Caco-2 (cell line): ENCODE measurements around the gene SSH2. TPM values are rescaled to one million over a fixed set of nuclear protein-coding genes. Genes with fewer than 3 reads are reported as not detected.

ENCODE experiments used
- BruUV-seq: library from RNA; stranded (reverse); fragments of 400-500 nt; replicated peaks from 2 replicates; lab custom pipeline; 2021; lab: Mats Ljungman, UMichigan
- CTCF ChIA-PET: fragments of 300-600 bp; sonication (Branson Sonifier 250); formaldehyde crosslinking; loops from one replicate; lab custom pipeline; 2022; ENCODE audit warnings: antibody characterized with exemption; lab: Charles Lee
- POLR2A ChIA-PET: fragments of 300-600 bp; sonication (Branson Sonifier 250); formaldehyde crosslinking; loops from one replicate; lab custom pipeline; 2022; ENCODE audit warnings: antibody characterized with exemption; lab: Charles Lee
- DNase-seq, 2 experiments: peaks; one replicate each; pipeline versions ENCODE4 v3.0.0 to v3.0.0-alpha.2; 2020 to 2022
- H3K27me3 ChIP-seq: replicated peaks from 2 replicates; pipeline ENCODE4 v1.6.0; 2011; ENCODE audit warnings: low read length; ENCODE audit not compliant: control insufficient read depth, insufficient read depth
- H3K36me3 ChIP-seq: 2 replicates; pipeline ENCODE4 v1.5.1; 2011; ENCODE audit warnings: low read length; ENCODE audit not compliant: control insufficient read depth, insufficient read depth
- H3K4me1 ChIP-seq: fragments of 250-450 bp; sonication (Bioruptor Pico); 2 replicates; pipeline ENCODE4 v1.5.1; 2020; ENCODE audit warnings: mild to moderate bottlenecking
- H3K4me3 ChIP-seq: 2 replicates; pipeline ENCODE4 v1.5.1; 2011; ENCODE audit warnings: low read depth, mild to moderate bottlenecking, control low read depth, low read length
- H3K9me3 ChIP-seq: fragments of 250-450 bp; sonication (Bioruptor Pico); 2 replicates; pipeline ENCODE4 v1.5.1; 2020; ENCODE audit warnings: mild to moderate bottlenecking, moderate library complexity
- H3K27ac Mint-ChIP-seq: one replicate; pipeline ENCODE4 v1.8.0; 2022; ENCODE audit warnings: mixed read lengths; ENCODE audit not compliant: unreplicated experiment
- H3K27me3 Mint-ChIP-seq: one replicate; pipeline ENCODE4 v1.8.0; 2022; ENCODE audit warnings: mixed read lengths; ENCODE audit not compliant: insufficient read depth, unreplicated experiment
- H3K36me3 Mint-ChIP-seq: one replicate; pipeline ENCODE4 v1.8.0; 2022; ENCODE audit warnings: mild to moderate bottlenecking, mixed read lengths; ENCODE audit not compliant: insufficient read depth, unreplicated experiment
- H3K4me1 Mint-ChIP-seq: one replicate; pipeline ENCODE4 v1.8.0; 2022; ENCODE audit warnings: low read depth, mixed read lengths; ENCODE audit not compliant: unreplicated experiment
- H3K4me3 Mint-ChIP-seq: one replicate; pipeline ENCODE4 v1.8.0; 2022; ENCODE audit warnings: mild to moderate bottlenecking, moderate library complexity, mixed read lengths; ENCODE audit not compliant: unreplicated experiment
- H3K9me3 Mint-ChIP-seq: one replicate; pipeline ENCODE4 v1.8.0; 2022; ENCODE audit warnings: mixed read lengths; ENCODE audit not compliant: unreplicated experiment
- CTCF ChIP-seq, 2 experiments: fragments of 200-600 bp in 1 of 2; IDR thresholded peaks; 1 replicate in 1 of 2; 2 replicates in 1 of 2; pipeline versions ENCODE4 v1.5.1 to v1.8.0; 2011 to 2022; ENCODE audit warnings: antibody characterized with exemption in 1 of 2, control low read depth in 1 of 2, inconsistent platforms in 1 of 2, low read depth in 1 of 2, low read length in 1 of 2, mild to moderate bottlenecking in 1 of 2, moderate library complexity in 1 of 2; ENCODE audit not compliant: insufficient read depth in 1 of 2, severe bottlenecking in 1 of 2, unreplicated experiment in 1 of 2
- intact Hi-C: fragments of 100-400 bp; cut with micrococcal nuclease; formaldehyde crosslinking; loops from one replicate; pipeline ENCODE4 v1.10.0; 2022; ENCODE audit not compliant: unreplicated experiment
- total RNA-seq: library from RNA; stranded (reverse); gene quantifications from 2 replicates; pipeline ENCODE4 v1.2.3, GENCODE V29; 2022

The SSH2 gene
- total RNA-seq, 1 experiment from 2014 or later: 48.2 TPM

GRCh38 chr17:29749045-29749825, 180.8 kb downstream of the SSH2 start:
- Histone ChIP-seq H3K4me1 (peaks cover 11% of the 10 kb centered on the region), H3K4me3 (no peak overlapping the region), H3K36me3 (no peaks in the 10 kb centered on the region), H3K9me3 (no peaks in the 10 kb centered on the region), H3K27me3 (no peaks in the 10 kb centered on the region)
- Mint-ChIP-seq H3K4me1 (no peaks in the 10 kb centered on the region), H3K4me3 (no peak overlapping the region), H3K36me3 (peaks cover 16% of the 10 kb centered on the region), H3K27ac (no peak overlapping the region), H3K27me3 (no peaks in the 10 kb centered on the region), H3K9me3 (no peaks in the 10 kb centered on the region)
- no TSS peak for BruUV-seq
- no peak for DNase-seq
- POLR2A ChIA-PET: no interaction called here
- CTCF ChIA-PET: interaction anchor here (0.6 kb wide), 1 partner anchor 15 kb away, joined by 5 read pairs; no protein-coding TSS in a partner anchor
- intact Hi-C loops: no loop called here
- TF ChIP-seq CTCF (IDR thresholded peaks at IDR 0.05; ENCODE audit: insufficient read depth in 1 of 2, low read depth in 1 of 2, low read length in 1 of 2, severe bottlenecking in 1 of 2, unreplicated experiment in 1 of 2): no peak

- peaks cover 16% of the 10 kb centered on the region for H3K36me3 Mint-ChIP-seq
- no peaks in the 10 kb centered on the region for H3K27me3 Mint-ChIP-seq
- H3K4me1 Mint-ChIP-seq: no peaks in the 10 kb centered on the region
- H3K4me3 ChIP-seq: no peak overlapping the region
- DNase-seq: no peak
- no peaks in the 10 kb centered on the region for H3K36me3 ChIP-seq
- intact Hi-C loops: no loop called here
- no peaks in the 10 kb centered on the region for H3K9me3 Mint-ChIP-seq
- CTCF ChIA-PET: interaction anchor here (0.6 kb wide), 1 partner anchor 14 kb away, joined by 5 read pairs; no protein-coding TSS in a partner anchor
- H3K9me3 ChIP-seq: no peaks in the 10 kb centered on the region
- no peak overlapping the region for H3K4me3 Mint-ChIP-seq
- H3K4me1 ChIP-seq: peaks cover 11% of the 10 kb centered on the region
- BruUV-seq: no TSS peak
- TF ChIP-seq CTCF (IDR thresholded peaks at IDR 0.05; ENCODE audit: insufficient read depth in 1 of 2, low read depth in 1 of 2, low read length in 1 of 2, severe bottlenecking in 1 of 2, unreplicated experiment in 1 of 2): no peak
- H3K27ac Mint-ChIP-seq: no peak overlapping the region
- H3K27me3 ChIP-seq: no peaks in the 10 kb centered on the region
- POLR2A ChIA-PET: interaction anchor here (0.6 kb wide), 1 partner anchor 67 kb away, joined by 3 read pairs; no protein-coding TSS in a partner anchor
Measured at GRCh38 chr17:29748400-29748799, 181.6 kb downstream of the SSH2 start.

GRCh38 chr17:29747660-29748059, 182.4 kb downstream of the SSH2 start:
- Mint-ChIP-seq H3K36me3 (peaks cover 17% of the 10 kb centered on the region), H3K4me3 (no peak overlapping the region), H3K4me1 (no peaks in the 10 kb centered on the region), H3K27me3 (no peaks in the 10 kb centered on the region), H3K9me3 (no peaks in the 10 kb centered on the region), H3K27ac (no peak overlapping the region)
- H3K36me3 ChIP-seq: no peaks in the 10 kb centered on the region
- POLR2A ChIA-PET: interaction anchor here (0.8 kb wide), 1 partner anchor 15 kb away, joined by 3 read pairs; no protein-coding TSS in a partner anchor
- H3K4me1 ChIP-seq: peaks cover 11% of the 10 kb centered on the region
- CTCF ChIA-PET: interaction anchor here (0.5 kb wide), 1 partner anchor 132 kb away, joined by 3 read pairs; no protein-coding TSS in a partner anchor
- no peaks in the 10 kb centered on the region for H3K27me3 ChIP-seq
- DNase-seq: no peak
- no peak overlapping the region for H3K4me3 ChIP-seq
- BruUV-seq: no TSS peak
- TF ChIP-seq CTCF (IDR thresholded peaks at IDR 0.05; ENCODE audit: insufficient read depth in 1 of 2, low read depth in 1 of 2, low read length in 1 of 2, severe bottlenecking in 1 of 2, unreplicated experiment in 1 of 2): no peak
- intact Hi-C loops: no loop called here
- no peaks in the 10 kb centered on the region for H3K9me3 ChIP-seq
